ENCODE data around the gene FOXD1. TPM values are rescaled to one million over a fixed set of nuclear protein-coding genes. Genes with fewer than 3 reads are reported as not detected.
"Not testable (repeated sequence)": the region's sequence is repeated elsewhere in the genome, so short reads cannot be mapped to it uniquely, and the experiment has no call there.

FOXD1 gene
- total and polyA plus RNA-seq, 2 donors (not counting 3 experiments of a cell fraction or from before 2014, with no cell fraction given) = 0.06 to 0.20 TPM

- Histone ChIP-seq H2AFZ (ENCODE audit: low read depth, low read length) (no peak overlapping the region), H3K27me3 (ENCODE audit: control insufficient read depth in 2 of 2, insufficient read depth in 2 of 2, low read length in 2 of 2) (peaks cover 47 to 73% of the 10 kb centered on the region in 2 experiments), H3K27ac (ENCODE audit: insufficient read depth, low read depth, low read length) (no peak overlapping the region), H3K9me1 (replicated peaks; ENCODE audit: control insufficient read depth, extremely low read depth, insufficient read depth, low read length) (no peaks in the 10 kb centered on the region), H3K4me2 (ENCODE audit: insufficient read depth, low read length) (no peak overlapping the region), H3K79me2 (ENCODE audit: control insufficient read depth, insufficient read depth, low read length) (no peaks in the 10 kb centered on the region), H3K9ac (replicated peaks; ENCODE audit: extremely low read depth, insufficient read depth, low read length) (no peak overlapping the region), H3K9me3 (replicated peaks; ENCODE audit: control insufficient read depth, insufficient read depth, low read length) (no peaks in the 10 kb centered on the region), H3K36me3 (ENCODE audit: control insufficient read depth in 2 of 2, extremely low read depth in 1 of 2, insufficient read depth in 2 of 2, low read length in 2 of 2) (no peaks in the 10 kb centered on the region), H3K4me3 (replicated peaks in 1 of 3; ENCODE audit: insufficient read depth in 1 of 3, low read depth in 1 of 3, low read length in 3 of 3) (no peak overlapping the region), H4K20me1 (replicated peaks; ENCODE audit: control insufficient read depth, extremely low read depth, insufficient read depth, low read length) (no peaks in the 10 kb centered on the region), H3K4me1 (ENCODE audit: control insufficient read depth, extremely low read depth, insufficient read depth, low read length) (no peaks in the 10 kb centered on the region)
- FAIRE-seq (no peak), DNase-seq (ENCODE audit: low read depth, low spot score) (no peak)
- CTCF ChIA-PET = no interaction called here
- POLR2A ChIA-PET = interaction anchor here (0.6 kb wide), 1 partner anchor 23 kb away, joined by 8 read pairs; no protein-coding TSS in a partner anchor
- TF ChIP-seq MYC (IDR thresholded peaks at IDR 0.05; ENCODE audit: low read depth, low read length) (no peak), POLR2AphosphoS5 (IDR thresholded peaks at IDR 0.05; ENCODE audit: insufficient read depth, low read depth, low read length) (no peak), POLR2A (IDR thresholded peaks at IDR 0.05; ENCODE audit: low read depth, low read length) (no peak), FOS (IDR thresholded peaks at IDR 0.05; ENCODE audit: borderline replicate concordance, insufficient read depth, low read length) (no peak), GATA2 (IDR thresholded peaks at IDR 0.05; ENCODE audit: insufficient read depth, insufficient read length, low read depth, low read length) (no peak)
- dilution Hi-C loops (cut with MboI; ENCODE audit: extremely low pct_ligation_motif_present, low sequenced_read_pairs) (no loop called here), intact Hi-C loops (cut with micrococcal nuclease) (no loop called here)
- BruUV-seq (replicated peaks) = no TSS peak
Measured at GRCh38 chr5:73412597-73412988, 36.0 kb downstream of the FOXD1 start.

GRCh38 chr5:73411936-73412596 is 36.5 kb downstream of the FOXD1 start:
- H3K9me3 ChIP-seq (replicated peaks; ENCODE audit: control insufficient read depth, insufficient read depth, low read length) = no peaks in the 10 kb centered on the region
- BruUV-seq (replicated peaks) = no TSS peak
- H4K20me1 ChIP-seq (replicated peaks; ENCODE audit: control insufficient read depth, extremely low read depth, insufficient read depth, low read length) = no peaks in the 10 kb centered on the region
- FAIRE-seq = no peak
- ChIA-PET CTCF (no interaction called here), POLR2A (interaction anchor here (0.6 kb wide), 1 partner anchor 22 kb away, joined by 8 read pairs; no protein-coding TSS in a partner anchor)
- no peak overlapping the region for H3K4me2 ChIP-seq (ENCODE audit: insufficient read depth, low read length)
- peaks cover 42 to 73% of the 10 kb centered on the region in 2 experiments for H3K27me3 ChIP-seq (ENCODE audit: control insufficient read depth in 2 of 2, insufficient read depth in 2 of 2, low read length in 2 of 2)
- no peaks in the 10 kb centered on the region for H3K79me2 ChIP-seq (ENCODE audit: control insufficient read depth, insufficient read depth, low read length)
- intact Hi-C loops (cut with micrococcal nuclease) = no loop called here
- dilution Hi-C loops (cut with MboI; ENCODE audit: extremely low pct_ligation_motif_present, low sequenced_read_pairs) = no loop called here
- H2AFZ ChIP-seq (ENCODE audit: low read depth, low read length) = no peak overlapping the region
- no peak overlapping the region for H3K9ac ChIP-seq (replicated peaks; ENCODE audit: extremely low read depth, insufficient read depth, low read length)
- H3K9me1 ChIP-seq (replicated peaks; ENCODE audit: control insufficient read depth, extremely low read depth, insufficient read depth, low read length) = no peaks in the 10 kb centered on the region
- no peaks in the 10 kb centered on the region for H3K36me3 ChIP-seq (ENCODE audit: control insufficient read depth in 2 of 2, extremely low read depth in 1 of 2, insufficient read depth in 2 of 2, low read length in 2 of 2)
- no peak for TF ChIP-seq FOS (IDR thresholded peaks at IDR 0.05; ENCODE audit: borderline replicate concordance, insufficient read depth, low read length)
- no peak for TF ChIP-seq MYC (IDR thresholded peaks at IDR 0.05; ENCODE audit: low read depth, low read length)
- no peak for TF ChIP-seq MAX (IDR thresholded peaks at IDR 0.05; ENCODE audit: insufficient read depth, insufficient read length)
- TF ChIP-seq EZH2 (IDR thresholded peaks at IDR 0.05; ENCODE audit: borderline replicate concordance, low read depth, low read length, severe bottlenecking) = no peak
- no peak for TF ChIP-seq GATA2 (IDR thresholded peaks at IDR 0.05; ENCODE audit: insufficient read depth, insufficient read length, low read depth, low read length)
- no peak for DNase-seq (ENCODE audit: low read depth, low spot score)
- no peaks in the 10 kb centered on the region for H3K4me1 ChIP-seq (ENCODE audit: control insufficient read depth, extremely low read depth, insufficient read depth, low read length)
- no peak overlapping the region for H3K4me3 ChIP-seq (replicated peaks in 1 of 3; ENCODE audit: insufficient read depth in 1 of 3, low read depth in 1 of 3, low read length in 3 of 3)
- H3K27ac ChIP-seq (ENCODE audit: insufficient read depth, low read depth, low read length) = no peak overlapping the region

- intact Hi-C loops (cut with micrococcal nuclease); H3K9me1 ChIP-seq (replicated peaks; ENCODE audit: control insufficient read depth, extremely low read depth, insufficient read depth, low read length); CTCF ChIA-PET; H3K36me3 ChIP-seq (ENCODE audit: control insufficient read depth in 2 of 2, extremely low read depth in 1 of 2, insufficient read depth in 2 of 2, low read length in 2 of 2); dilution Hi-C loops (cut with MboI; ENCODE audit: extremely low pct_ligation_motif_present, low sequenced_read_pairs); H3K9ac ChIP-seq (replicated peaks; ENCODE audit: extremely low read depth, insufficient read depth, low read length); DNase-seq (ENCODE audit: low read depth, low spot score); H3K27ac ChIP-seq (ENCODE audit: insufficient read depth, low read depth, low read length); H3K4me3 ChIP-seq (replicated peaks in 1 of 3; ENCODE audit: insufficient read depth in 1 of 3, low read depth in 1 of 3, low read length in 3 of 3); H3K9me3 ChIP-seq (replicated peaks; ENCODE audit: control insufficient read depth, insufficient read depth, low read length); H3K4me2 ChIP-seq (ENCODE audit: insufficient read depth, low read length); BruUV-seq (replicated peaks); H3K79me2 ChIP-seq (ENCODE audit: control insufficient read depth, insufficient read depth, low read length); H2AFZ ChIP-seq (ENCODE audit: low read depth, low read length); H3K4me1 ChIP-seq (ENCODE audit: control insufficient read depth, extremely low read depth, insufficient read depth, low read length); POLR2A ChIA-PET; FAIRE-seq; H4K20me1 ChIP-seq (replicated peaks; ENCODE audit: control insufficient read depth, extremely low read depth, insufficient read depth, low read length): not testable (repeated sequence)
- peaks cover 42 to 66% of the 10 kb centered on the region in 2 experiments for H3K27me3 ChIP-seq (ENCODE audit: control insufficient read depth in 2 of 2, insufficient read depth in 2 of 2, low read length in 2 of 2)
Measured at GRCh38 chr5:73409927-73410326, 38.6 kb downstream of the FOXD1 start.
